HG02678 (cell line): ENCODE measurements around the gene C1orf167.
A peak's percentile ranks its signal among the peaks of the same experiment; 100 is the strongest.
"Not testable (repeated sequence)": the region's sequence is repeated elsewhere in the genome, so short reads cannot be mapped to it uniquely, and the experiment has no call there.

ENCODE experiments used
- ATAC-seq: cut with Tn5 transposase; IDR thresholded peaks from one replicate; pipeline ENCODE4 v1.9.1; 2021; ENCODE audit warnings: mild to moderate bottlenecking, moderate library complexity; ENCODE audit not compliant: unreplicated experiment

Gene C1orf167

DNA sequence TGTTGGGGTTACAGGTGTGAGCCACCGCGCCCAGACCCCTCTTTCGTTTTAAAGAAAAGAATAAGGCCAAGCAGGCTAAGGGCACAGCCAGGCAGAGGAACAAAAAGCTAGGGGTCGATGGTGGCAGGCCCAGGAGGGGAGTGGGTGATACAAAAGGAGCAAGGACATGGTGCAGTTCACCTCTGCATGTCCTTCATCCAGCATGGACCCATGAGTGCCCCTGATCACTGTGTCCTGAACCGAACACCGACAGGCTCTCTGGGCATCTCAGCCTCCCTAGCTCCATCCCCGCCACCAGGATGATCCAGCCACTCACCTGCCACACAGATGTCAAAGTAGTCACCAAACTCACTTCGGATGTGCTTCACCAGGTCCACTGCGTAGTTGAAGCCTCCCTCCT, 37.9 kb downstream of the C1orf167 start:
- ATAC-seq, result no peak

DNA sequence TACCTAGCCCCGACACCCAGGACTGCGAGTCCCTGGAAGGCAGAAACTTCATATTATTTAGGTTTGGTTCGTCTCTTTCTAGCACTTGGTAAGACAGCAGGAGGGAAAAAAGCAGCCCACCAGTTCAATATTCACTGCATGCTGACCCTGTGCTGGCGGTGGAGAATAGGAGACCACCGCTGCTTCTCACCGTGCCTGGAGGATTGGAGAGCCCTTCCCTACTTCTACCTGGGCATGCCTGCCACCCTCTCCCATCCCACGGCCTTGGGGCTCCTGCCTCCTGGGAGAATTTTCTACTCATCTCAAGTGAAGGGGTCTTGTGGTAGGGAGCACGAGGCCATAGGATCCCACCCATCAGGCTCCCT, 38.4 kb downstream of the C1orf167 start:
- ATAC-seq, result no peak

DNA sequence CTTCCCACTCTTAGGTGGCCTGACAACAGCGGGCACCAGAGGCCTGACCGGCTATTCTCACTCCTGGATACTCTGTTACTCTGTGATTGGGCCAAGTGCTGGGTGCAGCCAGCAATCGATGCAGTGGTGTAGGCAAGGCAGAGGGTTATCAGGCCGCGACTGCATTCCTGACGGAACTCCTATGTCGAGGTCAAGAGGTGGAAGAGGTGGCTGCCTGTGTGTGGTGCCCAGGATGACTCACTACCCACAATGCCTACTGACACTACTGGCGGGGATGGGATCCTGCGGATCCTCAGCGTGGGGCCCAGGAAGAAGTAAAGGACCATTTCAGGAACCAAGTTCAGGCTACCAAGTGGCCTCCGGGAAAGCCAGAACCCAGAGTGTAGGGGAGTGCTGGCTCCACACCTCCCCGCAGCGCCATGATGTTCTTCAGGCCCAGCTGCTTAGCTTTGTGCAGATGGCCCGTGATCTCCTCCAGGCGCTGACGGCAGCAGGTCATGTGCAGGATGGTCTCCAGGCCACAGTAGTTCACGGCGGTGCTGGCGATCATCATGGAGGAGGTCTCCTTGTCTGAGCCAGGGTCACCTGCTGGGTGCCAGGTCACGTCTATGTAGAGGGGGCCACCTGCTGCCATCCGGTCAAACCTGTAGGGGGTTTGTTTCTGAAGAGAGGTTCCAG, 38.9 kb downstream of the C1orf167 start:
- no peak for ATAC-seq

DNA sequence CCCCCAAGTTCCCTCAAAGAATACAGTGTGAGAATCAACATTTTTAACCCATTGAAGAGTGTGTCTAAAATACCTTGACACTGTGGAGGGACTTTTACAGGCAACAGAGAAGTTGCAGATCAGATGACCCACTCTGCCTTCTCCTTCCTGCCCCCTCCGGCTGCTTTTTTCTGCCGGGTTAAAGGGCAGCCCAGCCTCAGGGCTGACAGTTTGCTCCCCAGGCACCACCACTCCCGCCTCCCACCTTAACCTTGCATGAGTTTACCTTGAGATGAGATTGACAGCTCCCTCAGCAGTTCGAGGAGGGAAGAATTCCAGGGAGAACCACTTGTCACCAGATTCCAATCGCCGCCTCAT, 40.6 kb downstream of the C1orf167 start:
- no peak for ATAC-seq

GRCh38 chr1:11802973-11803885, 41.2 kb downstream of the C1orf167 start:
- ATAC-seq, result peak; percentile 23

DNA sequence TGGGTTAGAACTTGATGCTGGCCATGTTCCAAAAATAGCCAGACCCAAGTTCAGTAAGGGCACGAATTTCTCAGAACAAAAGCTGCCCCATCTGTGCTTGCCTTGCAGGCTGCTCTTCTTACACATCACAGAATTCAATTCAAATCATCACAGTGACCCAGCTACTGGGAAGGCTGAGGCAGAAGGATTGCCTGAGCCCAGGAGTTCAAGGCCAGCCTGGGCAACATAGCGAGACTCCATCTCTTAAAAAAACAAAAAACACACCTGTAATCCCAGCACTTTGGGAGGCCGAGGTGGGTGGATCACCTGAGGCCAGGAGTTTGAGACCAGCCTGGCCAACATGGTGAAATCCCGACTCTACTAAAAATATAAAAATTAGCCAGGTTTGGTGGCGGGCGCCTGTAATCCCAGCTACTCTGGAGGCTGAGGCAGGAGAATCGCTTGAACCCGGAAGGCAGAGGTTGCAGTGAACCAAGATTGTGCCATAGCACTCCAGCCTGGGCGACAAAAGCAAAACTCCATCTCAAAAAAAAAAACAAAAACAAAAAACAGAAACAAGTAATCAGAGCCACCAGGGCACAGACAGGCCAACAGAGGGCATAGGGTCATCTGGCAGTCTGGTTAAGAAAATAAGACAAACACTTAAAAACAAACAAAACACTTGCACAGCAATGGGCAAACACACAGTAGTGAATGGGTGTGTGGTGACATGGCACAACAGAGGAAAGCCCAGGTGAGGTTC, 42.1 kb downstream of the C1orf167 start:
- not testable (repeated sequence) for ATAC-seq

DNA sequence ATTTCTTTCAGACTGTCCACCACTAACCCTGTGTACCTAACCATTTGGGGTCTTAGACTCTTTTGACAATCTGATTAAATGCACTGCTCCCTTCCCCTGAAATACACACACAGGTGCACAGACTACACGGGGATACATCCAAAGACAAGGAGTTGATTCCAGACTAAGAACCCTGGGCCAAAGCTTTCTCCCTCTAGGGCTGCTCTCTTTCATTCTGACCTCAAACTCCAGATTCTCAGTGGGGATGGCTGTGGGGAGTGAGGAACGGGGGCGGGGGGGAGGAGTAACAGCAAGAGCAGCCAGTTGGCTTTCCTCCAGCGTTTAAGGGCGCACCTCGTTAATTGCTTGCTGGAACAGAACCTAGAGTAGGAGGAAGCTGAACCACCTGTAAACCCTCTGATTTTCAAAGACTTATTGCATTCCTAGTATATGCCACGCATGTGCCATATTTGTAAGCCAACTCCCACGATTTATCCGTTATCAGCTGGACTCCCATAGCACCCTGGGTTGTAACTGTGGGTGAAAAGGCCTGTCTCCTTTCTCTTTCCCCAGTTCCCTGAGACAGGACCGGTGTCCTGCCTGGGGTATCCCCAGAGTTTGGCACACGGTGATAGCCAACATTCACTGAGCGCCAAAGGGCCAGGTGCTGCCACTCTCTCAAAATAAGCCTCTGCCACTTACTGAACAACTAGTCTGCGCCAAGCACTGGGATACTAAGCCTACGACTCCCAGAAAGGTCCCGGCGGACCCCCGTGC, 42.9 kb downstream of the C1orf167 start:
- no peak for ATAC-seq

DNA sequence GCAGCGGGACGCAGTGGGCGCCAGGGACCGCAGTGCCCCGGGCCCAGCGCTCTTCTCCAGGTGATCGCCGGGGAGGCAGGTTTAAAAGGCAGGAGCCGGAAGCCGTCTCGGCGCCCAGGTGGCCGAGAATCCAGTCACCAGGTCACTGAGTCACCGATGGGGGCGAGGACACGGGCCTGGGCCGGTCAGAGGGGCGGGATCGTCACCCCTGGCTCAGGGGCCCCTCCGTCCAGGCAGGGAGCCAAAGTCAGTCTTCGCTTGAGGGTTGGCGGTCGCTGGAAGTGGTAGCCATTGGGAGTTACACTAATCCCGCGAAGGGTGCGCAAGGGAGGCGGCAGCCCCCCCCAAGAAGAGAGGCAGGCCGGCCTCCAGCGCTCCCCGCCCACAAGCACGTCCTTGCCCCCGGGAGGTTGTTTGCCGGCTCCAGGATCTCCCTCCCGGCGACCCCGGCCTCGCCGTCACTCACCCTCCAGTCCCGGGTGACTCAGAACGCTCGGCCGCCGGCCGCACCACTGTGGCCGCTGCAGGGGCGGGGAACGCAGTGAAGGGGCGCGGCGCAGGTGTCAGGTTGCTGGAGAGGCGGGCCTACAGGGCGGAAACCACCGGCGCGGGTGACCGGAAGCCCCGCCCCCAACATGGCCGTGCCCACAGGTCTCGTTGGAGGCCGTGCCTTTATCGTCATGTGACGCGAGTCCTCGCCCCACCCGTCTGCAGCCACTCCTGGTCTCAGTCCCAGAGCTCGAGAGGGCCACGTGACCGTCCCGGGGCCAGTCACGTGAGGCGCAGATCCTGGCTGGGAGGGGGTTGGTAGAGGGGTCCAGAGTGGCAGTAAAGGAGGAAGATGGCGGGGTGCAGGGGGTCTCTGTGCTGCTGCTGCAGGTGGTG, 43.7 kb downstream of the C1orf167 start, which contains the start of the genes CLCN6 and MTHFR:
Gene CLCN6 (plus strand): TSS at position 770 of the 885 bp plus-strand sequence. CDS start 72 bp downstream, at position 842.
Gene MTHFR (minus strand): TSS at position 543 of the 885 bp plus-strand sequence. CDS start 2,848 bp downstream, outside the sequence.
- peak; percentile 85 for ATAC-seq

GRCh38 chr1:11806307-11806936, 44.4 kb downstream of the C1orf167 start:
- ATAC-seq, result peak; percentile 44

- ATAC-seq, result no peak
Measured at GRCh38 chr1:11807133-11807532, 45.1 kb downstream of the C1orf167 start.

GRCh38 chr1:11813021-11813420, 51.0 kb downstream of the C1orf167 start:
- ATAC-seq, result no peak

DNA sequence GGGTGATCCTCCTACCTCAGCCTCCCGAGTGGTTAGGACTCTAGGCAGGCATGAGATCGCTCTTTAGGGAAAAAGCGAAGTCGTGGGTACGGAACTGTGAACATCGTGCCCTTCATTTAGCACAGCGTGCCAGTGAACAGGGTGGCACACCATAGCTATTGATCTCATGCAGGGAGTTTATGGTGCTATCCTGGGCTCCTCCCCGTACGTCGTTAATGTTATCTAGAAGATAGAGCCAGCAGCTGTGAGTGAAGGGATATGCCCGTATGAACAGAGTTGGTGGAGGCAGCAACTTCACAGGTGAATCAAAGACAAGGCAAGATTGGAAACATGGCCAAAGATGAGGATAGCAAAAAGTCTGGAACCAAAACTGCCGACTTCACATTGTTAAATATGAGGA, 55.2 kb downstream of the C1orf167 start:
- no peak for ATAC-seq

DNA sequence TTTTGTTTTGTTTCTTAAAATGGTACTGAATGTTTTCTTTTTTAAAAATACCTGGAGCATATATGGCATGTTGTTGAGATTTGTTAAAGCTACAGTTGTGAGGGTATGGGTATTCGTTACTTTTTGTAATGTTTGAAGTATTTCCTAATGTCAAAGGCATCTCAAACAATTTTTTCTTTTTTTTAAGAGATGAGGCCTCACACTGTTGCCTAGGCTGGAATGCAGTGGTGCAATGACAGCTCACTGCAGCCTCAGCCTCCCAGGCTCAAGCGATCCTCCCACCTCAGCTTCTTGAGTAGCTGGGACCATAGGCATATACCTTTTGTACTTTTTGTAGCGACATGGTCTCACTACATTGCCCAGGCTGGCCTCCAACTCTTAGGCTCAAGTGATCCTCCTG, 60.1 kb downstream of the C1orf167 start:
- ATAC-seq, result no peak

DNA sequence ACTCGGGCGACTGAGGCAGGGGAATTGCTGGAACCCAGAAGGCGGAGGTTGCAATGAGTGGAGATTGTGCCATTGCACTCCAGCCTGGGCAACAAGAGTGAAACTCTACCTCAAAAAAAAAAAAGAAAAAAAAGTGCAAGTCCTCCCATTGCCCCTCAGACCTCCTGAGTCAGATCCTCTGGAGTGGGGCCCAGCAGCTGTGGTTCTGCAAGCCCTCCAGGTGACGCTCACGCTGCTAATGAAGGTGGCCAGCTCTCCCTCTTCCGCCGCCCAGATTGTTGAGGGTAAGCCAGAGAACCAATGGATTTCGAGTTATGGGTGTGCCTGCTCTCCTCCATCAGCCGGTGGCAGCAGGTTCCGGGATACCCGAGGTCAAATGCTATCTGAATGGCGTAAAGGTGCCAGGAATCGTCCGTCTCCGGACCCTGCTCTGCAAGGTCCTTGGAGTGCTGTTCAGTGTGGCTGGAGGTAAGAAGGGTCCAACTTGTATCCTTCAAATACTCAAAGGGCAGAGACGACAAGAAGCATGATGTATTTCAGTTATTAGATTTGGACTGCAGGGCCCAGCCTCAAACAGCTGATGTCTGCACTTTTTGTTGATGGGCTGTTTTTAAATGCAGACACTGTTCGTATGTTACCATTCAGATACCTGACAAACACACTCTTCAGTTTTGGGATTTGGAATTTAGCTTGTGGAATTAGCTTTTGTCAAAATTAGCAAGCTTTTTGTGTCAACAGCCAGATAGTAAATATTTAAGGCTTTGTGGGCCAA, 61.6 kb downstream of the C1orf167 start:
- ATAC-seq, result no peak

GRCh38 chr1:11825131-11825530, 63.1 kb downstream of the C1orf167 start:
- no peak for ATAC-seq

GRCh38 chr1:11826946-11827345, 65.0 kb downstream of the C1orf167 start:
- no peak for ATAC-seq

DNA sequence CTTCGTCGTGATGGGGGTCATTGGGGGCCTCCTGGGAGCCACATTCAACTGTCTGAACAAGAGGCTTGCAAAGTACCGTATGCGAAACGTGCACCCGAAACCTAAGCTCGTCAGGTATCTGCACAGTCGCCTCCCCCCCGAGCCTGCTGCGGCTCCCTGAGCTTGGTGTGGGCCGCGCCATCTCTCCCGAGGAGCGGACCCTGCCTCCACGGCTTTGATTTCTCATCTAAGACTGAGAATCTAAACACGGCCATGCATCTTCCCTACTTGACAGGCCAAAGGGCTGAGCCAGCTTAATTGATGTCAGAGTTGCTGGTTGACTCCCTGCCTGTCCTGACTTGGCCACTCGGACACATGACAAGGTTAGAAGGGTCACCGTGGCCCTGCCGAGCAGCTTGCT, 66.5 kb downstream of the C1orf167 start:
- no peak for ATAC-seq

- ATAC-seq, result no peak
Measured at GRCh38 chr1:11831945-11832725, 70.1 kb downstream of the C1orf167 start.
